NCI-H1417 (cell line): Measurements from ENCODE around the gene FANCC.

Experiments used
- DNase-seq, 3 experiments: peaks; one replicate each; lab custom pipeline; 2025; lab: John Stamatoyannopoulos, UW

The FANCC gene

DNA sequence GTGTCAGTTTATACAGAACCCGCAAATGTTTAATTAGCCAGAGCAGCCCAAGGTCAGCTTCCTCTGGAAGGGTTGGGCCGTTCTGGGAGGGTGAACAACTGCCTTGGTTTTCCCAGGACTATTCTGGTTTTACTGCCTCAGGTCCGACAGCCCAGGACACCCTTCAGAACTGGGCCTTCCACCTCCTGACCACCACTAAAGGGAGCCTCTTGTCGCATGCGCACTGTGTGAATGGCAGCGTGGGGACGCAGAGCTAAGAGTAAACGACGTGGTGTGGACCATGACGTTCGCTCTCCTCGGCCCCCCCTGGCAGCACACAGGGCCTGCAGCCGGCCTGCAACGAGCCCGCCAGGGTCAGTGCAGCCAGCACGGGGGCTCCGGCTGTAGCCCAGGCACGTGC is 214.9 kb downstream of the FANCC start:
- no peak for DNase-seq

DNA sequence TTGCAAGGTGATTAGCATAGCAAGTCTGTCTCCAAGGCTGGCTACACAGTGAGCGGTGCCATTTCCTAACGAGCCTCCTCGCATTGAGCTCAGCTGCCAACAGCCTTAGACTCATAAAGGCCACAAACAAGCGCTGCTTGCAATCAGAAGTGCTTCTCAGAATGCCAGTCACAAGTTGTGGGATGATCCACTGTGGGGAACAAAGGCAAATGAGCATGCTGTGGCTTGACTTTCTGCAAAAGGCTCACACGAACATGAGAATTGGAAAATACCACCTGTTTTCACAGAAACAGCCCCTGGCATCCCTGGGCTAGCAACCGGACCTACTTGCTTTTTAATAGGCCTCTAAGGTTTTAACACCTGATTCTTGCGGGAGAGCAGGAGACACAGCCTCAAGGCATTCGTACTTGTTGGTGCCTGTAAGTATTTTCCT is 215.5 kb downstream of the FANCC start:
- peak in 2 of 3 experiments; percentile 20 to 42 for DNase-seq

DNA sequence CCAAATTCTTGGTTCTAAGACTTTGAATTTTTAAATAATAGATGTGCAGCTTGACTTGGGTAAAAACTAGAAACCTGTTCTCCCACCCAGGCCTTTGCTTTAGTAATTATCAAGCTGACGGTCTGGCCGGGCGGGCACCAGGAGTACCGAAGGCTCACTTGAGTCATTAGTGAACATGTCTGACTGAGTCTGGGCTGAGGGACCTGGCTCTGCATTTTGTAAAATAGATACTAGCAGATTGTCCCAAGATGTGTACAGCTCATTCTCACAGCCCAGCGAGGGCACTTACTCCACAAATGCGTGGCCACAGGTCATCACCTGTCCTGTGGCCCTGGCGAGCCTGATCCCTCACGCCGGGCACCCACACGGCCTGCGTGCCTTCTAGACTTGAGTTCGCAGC is 216.2 kb downstream of the FANCC start:
- no peak for DNase-seq

DNA sequence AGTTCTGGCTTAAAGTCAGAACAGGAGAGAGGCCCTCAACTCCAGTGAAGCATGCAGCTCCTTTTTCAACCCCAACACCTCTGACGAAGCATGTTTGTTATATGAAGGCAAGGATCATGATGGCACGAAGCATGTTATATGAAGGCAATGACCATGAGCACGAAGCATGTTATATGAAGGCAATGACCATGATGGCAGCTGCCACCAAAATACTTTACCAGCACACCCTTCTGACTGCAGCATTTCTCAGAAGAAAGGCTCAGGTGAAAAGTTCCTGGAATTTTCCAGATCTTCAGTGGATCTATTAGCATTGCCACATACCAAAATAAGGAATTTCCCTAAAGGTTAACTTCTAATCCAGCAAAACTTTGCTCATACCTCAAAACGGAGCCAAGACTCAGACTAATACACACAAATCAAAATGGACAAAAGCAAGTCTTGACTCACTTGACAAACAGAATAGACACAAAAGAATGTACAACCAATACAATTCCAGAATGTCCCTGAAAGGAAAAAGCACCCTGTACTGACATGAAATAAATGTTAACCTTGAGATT is 217.4 kb downstream of the FANCC start:
- no peak for DNase-seq

DNA sequence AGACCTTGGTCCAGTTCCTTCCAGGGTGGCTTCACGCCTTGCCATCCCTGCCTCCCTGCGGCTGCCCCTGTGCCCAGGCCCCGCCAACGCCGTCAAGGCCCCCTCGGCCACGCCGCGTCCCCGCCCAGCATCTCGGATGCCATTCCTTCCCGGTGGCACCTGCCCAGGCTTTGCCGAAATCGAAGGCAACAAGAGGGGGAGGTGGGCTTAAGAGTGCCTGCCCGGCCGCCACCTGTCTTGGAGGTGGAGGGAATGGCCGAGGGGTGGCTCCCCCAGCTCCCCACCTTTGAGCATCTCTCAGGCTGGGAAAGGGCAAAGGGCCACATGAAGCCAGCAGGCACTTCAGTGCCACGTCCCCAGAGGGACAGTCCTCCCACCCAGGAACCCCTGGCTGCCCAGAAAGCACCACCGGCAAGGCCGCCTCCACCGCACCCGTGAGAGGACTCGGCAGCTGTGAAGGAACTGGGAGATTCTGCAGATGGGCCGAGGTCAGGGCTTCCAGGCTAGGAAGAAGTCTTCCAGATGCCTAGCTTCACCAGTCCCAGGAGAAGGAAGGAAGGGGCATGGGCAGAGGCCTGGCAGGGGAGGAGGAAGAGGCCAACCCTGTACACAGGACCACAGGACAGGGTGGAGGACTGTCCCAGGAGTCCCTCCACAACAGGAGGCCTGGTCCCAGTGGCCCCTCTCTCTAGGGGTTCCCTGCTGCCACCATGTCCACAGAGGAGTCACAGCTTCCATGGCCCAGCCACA is 218.0 kb downstream of the FANCC start:
- DNase-seq, result no peak

DNA sequence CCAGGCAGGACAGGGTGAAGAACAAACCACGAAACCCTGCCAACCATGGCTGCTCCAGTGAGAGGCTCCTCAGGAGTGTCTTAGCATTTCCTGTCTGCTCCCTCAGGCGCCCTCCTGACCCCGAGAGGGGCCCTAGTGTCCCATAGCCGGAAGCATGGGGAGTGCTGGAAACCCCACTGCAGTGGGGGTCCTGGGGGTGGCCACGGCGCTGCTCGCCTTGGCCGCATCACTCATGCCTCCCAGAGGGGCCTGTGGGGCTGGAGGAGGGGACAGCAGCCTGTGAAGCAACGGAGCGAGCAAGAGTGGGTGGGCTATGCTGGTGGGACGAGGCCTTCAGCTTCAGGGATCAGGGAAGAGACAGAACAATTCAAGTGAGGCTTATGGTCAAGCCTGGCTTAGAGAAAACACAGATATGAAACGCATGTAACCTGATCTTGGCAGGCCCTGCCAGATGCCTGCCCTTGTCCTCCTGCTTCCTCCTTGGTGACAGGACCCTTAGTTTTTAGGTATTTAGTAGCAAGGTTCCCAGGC is 219.1 kb downstream of the FANCC start:
- no peak for DNase-seq

DNA sequence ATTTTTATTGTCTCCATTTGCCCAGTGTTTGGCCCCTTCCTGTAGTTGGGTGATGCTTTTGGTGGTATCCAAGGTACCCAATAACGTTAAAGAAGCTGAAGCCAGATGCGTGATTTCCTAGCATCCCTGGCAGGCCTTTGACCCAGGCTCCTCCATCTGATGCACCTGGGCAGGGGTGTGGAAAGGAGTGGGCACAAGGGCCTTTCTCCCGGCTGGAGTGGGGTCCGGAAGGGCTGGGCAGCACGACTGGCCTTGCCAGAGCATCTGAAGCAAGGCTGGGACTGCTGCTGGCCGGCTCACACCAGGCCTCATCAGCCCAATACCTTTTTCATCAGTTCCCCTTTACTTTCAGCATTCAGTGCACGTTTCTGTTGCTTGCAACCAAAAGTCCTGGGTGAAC is 220.2 kb downstream of the FANCC start:
- no peak for DNase-seq

DNA sequence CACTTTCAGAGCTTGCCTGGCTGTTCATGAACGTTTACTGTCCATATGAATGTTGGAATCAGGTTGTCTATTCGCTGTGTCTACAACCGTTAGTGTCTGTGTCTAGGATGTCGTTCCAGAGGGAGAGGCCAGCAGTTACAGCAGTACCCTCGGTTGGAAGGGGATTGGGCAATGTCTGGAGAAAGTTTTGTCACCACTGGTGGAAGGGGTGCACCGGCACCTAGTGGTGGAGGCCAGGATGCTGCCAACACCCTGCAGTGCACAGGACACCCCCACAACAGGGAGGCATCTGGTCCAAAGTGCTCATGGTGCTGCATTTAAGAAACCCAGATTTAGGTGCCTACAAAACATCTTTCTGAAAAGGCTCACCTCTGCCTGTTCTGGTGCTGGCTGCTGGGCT is 220.7 kb downstream of the FANCC start:
- DNase-seq, result no peak

DNA sequence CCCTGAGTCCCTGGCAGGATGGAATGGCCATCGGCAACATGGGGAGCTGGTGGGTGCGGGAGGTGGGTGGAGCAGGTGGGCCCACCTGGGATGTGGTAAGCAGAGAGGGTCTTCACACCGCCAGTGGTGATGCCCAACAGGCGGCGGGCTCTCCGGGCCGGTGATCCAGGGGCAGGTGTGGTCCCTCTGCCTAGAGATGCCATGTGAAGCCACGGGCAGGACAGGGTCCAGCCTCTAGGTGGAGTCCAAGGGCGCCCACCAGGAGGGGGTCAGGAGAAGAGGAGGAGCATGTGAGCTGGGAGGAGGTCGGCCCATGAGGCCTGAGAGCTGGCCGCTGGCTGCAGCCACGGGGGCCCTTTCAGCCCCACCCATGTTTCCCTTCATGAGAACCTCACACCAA is 221.1 kb downstream of the FANCC start:
- no peak for DNase-seq

DNA sequence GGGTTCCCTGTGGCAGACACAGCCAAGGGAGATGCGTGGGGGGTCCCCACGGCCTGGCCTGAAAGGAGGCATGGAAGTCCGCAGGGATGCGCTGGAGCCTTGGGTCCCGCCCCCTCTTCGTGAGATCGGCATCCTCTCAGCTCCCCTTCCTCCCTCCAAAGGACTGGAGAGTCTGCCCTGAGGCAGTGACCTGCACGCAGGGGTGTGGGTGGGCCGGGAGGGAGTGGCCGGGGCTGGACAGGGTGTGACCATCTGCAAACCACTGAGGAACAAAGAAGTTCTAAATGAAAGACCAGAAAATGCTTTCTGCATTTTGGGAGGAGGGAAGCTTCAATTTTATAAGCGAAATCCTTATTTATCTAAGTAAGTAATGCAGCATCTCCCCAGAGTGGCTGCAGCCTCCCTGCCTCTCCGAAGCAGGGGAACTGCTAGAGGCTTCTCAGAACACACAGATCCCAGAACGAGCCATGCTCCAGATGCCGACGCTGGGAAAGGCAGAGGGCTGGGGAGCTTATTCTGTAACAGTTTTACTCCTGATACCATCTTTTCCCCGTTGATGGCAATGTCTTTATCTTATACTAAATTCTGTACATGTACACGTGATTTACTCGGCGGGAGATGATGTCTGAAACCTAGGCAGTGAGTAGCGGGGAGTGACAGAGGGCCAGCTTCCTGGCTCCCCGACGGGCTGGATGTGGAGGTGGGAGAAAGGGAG is 221.7 kb downstream of the FANCC start:
- no peak for DNase-seq

DNA sequence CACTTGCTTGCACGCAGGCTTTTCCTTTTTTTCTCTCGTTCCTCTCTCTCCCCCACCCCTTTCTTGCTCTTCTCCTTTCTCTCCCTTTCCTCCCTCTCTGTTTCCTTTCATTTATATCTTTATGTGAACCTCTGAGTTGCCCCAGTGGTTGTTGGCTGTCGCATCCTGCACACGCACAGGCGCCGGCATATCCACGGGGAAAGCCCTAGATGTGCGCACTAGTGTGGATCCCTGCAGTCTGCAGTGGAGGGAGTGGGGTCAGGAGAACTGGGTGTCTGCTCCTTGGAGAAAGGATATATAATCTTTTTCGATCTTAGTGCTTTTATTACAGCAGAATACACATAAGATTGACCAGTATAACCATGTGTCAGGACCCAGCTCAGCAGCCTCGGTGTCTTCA is 223.5 kb downstream of the FANCC start:
- DNase-seq, result no peak

DNA sequence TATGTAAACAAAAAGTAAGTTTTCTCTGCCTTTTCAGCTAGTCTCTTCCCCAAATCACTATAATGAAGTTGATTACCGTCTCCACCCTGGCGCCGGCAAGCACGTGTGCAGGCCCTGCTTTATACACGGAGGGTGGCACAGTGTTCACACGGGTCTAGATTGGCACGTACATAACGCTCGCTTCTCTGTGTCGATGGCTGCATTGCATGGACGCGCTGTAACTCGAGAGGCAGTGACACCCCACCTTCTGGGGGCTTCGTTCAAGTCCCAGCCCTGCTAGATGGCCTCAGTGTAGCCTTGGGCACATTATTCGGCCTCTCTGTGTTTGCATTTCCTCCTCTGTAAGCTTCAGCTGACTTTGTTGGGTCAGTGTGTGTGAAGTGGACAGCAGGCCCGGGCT is 223.9 kb downstream of the FANCC start:
- no peak for DNase-seq

DNA sequence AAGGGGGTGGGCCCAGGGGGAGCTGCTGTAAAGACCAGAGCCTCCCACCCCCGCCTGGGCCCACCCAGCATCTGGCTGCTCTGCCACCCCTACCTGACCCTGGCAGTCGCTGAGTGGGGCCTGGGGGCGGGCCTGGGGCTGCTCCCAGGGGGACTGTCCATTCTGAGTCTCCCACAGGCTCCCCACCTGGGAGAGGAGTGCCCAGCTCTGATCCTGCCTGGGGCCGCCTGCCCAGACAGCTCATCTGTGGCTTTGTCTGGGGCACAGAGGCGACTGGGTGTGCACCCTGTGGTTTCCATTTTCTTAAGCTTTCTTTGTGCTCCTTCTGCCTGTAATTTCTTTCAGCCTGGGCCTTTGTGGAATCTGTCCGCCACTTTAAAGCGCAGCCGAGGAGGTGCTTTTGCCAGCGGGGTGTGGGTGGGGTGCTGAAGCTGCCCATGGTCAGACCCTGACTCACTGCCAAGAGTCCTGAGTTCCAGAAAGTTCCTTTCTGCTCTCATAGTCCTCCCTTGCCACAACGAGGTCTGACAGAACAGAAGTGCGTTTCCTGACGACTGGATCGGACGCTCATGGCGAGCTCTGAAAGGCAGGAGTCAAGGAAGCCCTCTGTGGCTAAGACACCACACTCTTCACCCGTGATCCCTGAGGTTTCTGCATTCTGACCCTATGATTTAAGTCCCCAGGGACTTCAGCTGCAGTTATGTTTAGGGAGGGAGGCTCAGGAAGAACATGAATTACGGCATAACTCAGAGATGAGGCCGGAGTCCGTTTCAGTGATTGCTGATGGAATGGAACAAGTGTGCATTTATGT is 225.0 kb downstream of the FANCC start:
- DNase-seq, result peak in 1 of 3 experiments; percentile 29

DNA sequence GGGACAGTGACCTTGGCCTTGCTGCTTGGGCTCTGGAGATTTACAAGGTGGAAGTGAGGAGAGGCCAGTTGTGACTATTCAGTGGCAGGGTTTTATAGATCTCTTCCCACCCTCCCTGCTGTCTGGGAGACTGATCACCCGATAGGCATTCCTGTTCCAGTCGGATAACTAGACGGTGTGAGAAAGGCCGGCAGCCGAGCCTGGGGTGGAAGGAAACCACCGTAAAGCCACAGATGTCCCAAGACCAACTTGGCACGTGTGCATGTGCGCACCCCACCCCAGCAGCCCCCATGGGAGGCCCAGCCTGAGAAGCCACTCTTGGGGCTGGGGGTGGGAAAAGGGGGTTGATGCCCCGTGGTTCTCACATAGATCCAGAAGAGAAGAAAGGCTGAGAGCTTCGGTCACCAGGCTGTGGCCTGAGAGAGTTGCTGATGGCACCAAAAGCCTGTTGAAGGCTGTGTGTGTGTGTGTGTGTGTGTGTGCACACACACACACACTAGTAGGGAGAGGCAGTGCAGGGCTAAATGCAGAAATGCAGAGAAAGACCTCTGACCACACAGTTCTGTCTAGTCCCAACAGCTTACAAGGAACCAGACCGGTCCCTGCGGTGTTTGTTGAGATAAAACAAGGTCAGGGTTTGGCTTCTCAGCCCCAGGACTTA is 225.8 kb downstream of the FANCC start:
- DNase-seq, result no peak

DNA sequence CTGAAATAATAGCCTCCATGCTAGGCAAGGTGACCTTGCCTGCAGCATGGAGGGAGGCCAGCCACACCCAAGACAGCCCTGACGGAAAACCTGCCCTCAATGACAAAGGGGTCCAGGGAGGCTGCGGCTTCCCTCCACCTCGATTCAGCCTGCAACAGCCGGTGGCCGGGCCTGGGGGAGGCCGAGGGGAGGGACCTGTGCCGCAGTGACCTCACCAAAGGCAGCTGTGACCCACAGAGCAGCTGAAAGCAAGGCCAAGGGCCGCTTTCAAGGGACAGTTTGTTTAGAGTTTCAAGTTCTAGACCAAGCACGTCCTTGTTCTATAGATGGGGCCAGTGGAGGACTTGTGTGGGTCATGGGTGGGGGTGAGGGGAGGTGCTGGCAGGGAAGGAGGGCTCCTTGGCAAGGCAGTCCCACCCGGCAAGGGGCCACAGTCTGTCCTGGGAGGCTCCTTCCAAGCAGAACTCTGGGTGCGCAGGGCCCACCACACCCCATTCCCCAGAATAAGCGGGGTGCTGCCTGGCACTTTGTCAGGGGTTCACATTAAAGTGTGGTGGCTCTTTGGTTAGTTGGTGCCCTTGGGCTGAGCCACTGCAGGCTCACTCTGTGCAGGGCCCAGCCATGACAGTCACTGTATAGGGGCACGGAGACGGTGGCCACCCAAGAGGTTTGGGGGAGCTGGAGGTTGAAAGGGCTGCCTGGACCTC is 226.5 kb downstream of the FANCC start:
- no peak for DNase-seq

DNA sequence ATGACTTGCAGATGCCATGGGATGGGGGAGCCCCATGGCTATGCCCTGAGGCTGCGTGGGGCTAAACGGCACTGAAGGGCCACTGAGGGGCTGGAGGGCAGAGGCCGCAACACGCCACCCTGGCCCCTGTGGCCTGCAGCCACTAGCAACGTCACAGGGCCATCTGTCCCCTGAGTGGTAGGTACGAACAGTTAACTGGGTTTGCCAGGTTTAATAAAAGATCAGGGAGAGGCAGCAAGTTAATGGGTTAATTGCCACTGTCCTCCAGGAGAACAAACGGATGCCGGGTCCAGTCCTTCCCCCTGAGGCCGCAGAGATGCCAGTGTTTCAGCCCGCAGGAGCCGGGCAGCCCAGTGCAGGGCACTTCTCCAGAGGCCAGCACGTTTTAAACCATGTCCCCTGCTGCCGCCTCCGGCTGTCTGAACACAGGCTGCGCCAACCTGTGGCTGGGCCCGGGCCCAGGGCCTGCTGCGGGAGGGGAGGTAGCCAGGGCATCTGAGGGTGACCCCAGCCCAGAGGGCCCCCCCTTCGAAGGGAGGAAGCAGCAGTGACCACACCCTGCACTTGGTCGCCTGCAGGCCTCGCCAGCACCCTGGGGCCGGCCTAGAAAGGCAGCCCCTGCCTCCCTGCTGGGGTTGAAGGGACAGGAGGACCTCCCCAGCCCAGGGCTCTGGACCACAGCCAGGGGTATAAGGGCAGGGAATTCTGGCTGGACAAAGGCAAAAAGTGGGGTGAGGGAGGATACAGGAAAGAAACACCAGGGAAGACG is 227.3 kb downstream of the FANCC start:
- DNase-seq, result no peak

DNA sequence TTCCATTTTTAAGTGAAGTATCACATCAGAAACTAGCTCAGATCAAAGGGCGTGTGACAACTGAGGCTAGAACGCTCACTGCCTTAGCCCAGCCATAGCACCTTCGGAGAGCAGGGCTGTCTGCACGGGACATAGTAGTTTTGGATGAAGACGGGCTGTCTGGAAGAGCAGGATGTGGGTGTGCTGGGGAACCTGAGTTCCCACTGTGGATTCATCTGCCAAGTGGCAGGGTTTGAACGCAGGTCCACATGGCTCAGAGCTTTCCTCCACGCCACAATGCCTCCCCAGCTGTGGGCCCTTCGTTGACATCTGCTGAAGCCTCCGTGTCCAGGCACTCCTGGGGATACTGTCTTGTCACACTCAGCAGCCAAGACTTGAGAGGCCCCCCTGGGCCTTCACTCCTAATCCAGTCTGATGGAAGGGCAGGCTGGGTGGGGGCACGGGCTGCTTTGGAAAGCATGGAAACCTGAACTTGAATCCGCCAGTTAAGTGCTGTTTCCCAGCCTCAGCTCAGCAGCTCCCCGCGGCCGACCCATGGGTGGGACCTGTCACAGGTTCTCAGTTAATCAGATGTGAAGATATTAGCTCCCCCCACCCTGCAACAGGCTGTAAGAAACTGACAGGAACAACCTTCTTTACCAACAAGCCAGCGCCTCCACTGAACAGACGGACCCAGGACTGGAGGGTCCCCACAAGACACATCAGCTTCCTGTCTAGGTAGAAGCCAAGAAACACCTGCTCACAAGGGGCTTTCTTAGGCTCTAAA is 228.1 kb downstream of the FANCC start:
- DNase-seq, result no peak

DNA sequence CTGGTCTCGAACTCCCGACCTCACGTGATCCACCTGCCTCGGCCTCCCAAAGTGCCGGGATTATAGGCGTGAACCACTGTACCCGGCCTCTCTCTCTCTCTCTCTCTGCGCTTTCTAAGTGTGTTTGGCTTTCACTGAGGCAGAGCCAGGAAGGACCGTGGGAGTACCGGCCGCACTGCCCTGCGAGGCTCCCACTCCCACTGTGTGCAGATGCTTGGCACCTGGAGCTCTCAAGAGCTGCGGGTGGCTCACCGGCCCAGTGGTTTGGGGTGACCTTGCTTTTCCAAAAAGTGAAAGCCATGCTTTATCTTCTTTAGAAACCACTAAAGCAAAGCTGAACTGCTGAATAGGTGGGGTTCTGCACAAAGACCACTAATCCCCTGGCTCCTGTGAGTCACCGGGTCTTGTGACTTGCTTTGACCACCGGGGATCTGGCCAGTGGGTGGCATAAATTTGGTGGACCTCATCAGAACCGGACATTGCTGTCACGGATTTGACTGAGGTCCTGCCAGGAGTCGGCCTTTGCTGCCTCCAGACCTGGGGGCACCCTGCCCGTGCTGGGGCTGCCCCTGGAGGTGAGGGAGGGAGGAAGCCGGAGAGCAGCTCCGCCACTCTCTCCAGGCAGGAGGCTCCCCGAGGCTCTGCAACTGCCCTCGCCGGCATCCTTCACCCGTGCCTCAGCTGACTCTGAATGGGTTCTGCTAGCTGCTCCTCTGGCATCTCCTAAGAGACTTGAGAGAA is 228.9 kb downstream of the FANCC start:
- DNase-seq, result no peak
